ENCODE results near the gene LDLRAD4. TPM values are rescaled to one million over a fixed set of nuclear protein-coding genes. Genes with fewer than 3 reads are reported as not detected.

The LDLRAD4 gene
- total RNA-seq, 1 experiment from 2014 or later: not detected

- Histone ChIP-seq H3K9me2 (replicated peaks; ENCODE audit: low read length) (no peaks in the 10 kb centered on the region), H3K36me3 (ENCODE audit: low read depth, low read length) (no peaks in the 10 kb centered on the region), H3K9ac (ENCODE audit: low read length) (no peak overlapping the region), H3K79me2 (ENCODE audit: low read length) (no peaks in the 10 kb centered on the region), H3K4me3 (ENCODE audit: low read length) (no peak overlapping the region), H3K4me2 (ENCODE audit: low read length) (no peak overlapping the region), H2AFZ (ENCODE audit: low read length) (no peak overlapping the region), H4K20me1 (ENCODE audit: low read length) (no peaks in the 10 kb centered on the region), H3K4me1 (ENCODE audit: insufficient read depth, low read length) (peaks cover 7% of the 10 kb centered on the region; the same call in 1 of the 2 replicates), H3F3A (ENCODE audit: low read length, unreplicated experiment) (no peaks in the 10 kb centered on the region), H3K27me3 (ENCODE audit: low read length) (peaks cover 73% of the 10 kb centered on the region), H3K27ac (ENCODE audit: low read length) (no peak overlapping the region), H3K9me3 (ENCODE audit: low read length) (no peaks in the 10 kb centered on the region)
- ChIA-PET POLR2A (ENCODE audit: unreplicated experiment) (no interaction called here), CTCF (no interaction called here)
- TF ChIP-seq CTCF (conservative IDR thresholded peaks at IDR 0.05; ENCODE audit: low read depth, low read length) (no peak), EZH2 (IDR thresholded peaks at IDR 0.05; ENCODE audit: low read length, unreplicated experiment) (no peak), EZH2phosphoT487 (IDR thresholded peaks at IDR 0.05; ENCODE audit: borderline replicate concordance, low read length) (no peak)
- ATAC-seq: no peak
- DNase-seq: no peak
- BruUV-seq (replicated peaks): no TSS peak
- intact Hi-C loops (cut with micrococcal nuclease): no loop called here
Observed at GRCh38 chr18:13429016-13429415, 210.5 kb downstream of the LDLRAD4 start.

GRCh38 chr18:13429884-13430510 lies 211.4 kb downstream of the LDLRAD4 start:
- Histone ChIP-seq H3K9ac (ENCODE audit: low read length) (no peak overlapping the region), H3K79me2 (ENCODE audit: low read length) (no peaks in the 10 kb centered on the region), H3K27ac (ENCODE audit: low read length) (no peak overlapping the region), H3K4me2 (ENCODE audit: low read length) (no peak overlapping the region), H3K27me3 (ENCODE audit: low read length) (peaks cover 73% of the 10 kb centered on the region), H2AFZ (ENCODE audit: low read length) (no peak overlapping the region), H3F3A (ENCODE audit: low read length, unreplicated experiment) (no peaks in the 10 kb centered on the region), H3K4me3 (ENCODE audit: low read length) (no peak overlapping the region), H3K36me3 (ENCODE audit: low read depth, low read length) (no peaks in the 10 kb centered on the region), H3K4me1 (ENCODE audit: insufficient read depth, low read length) (peaks cover 7% of the 10 kb centered on the region; the same call in 1 of the 2 replicates), H3K9me3 (ENCODE audit: low read length) (no peaks in the 10 kb centered on the region), H3K9me2 (replicated peaks; ENCODE audit: low read length) (no peaks in the 10 kb centered on the region), H4K20me1 (ENCODE audit: low read length) (no peaks in the 10 kb centered on the region)
- intact Hi-C loops (cut with micrococcal nuclease): no loop called here
- DNase-seq (no peak), ATAC-seq (no peak)
- TF ChIP-seq EZH2phosphoT487 (IDR thresholded peaks at IDR 0.05; ENCODE audit: borderline replicate concordance, low read length) (no peak), EZH2 (IDR thresholded peaks at IDR 0.05; ENCODE audit: low read length, unreplicated experiment) (no peak), CTCF (conservative IDR thresholded peaks at IDR 0.05; ENCODE audit: low read depth, low read length) (no peak)
- ChIA-PET CTCF (no interaction called here), POLR2A (ENCODE audit: unreplicated experiment) (no interaction called here)
- BruUV-seq (replicated peaks): no TSS peak

GRCh38 chr18:13430663-13431062 lies 212.1 kb downstream of the LDLRAD4 start:
- Histone ChIP-seq H2AFZ (ENCODE audit: low read length) (no peak overlapping the region), H3K4me1 (ENCODE audit: insufficient read depth, low read length) (peaks cover 8% of the 10 kb centered on the region; the same call in 1 of the 2 replicates), H4K20me1 (ENCODE audit: low read length) (no peaks in the 10 kb centered on the region), H3F3A (ENCODE audit: low read length, unreplicated experiment) (no peaks in the 10 kb centered on the region), H3K4me3 (ENCODE audit: low read length) (no peak overlapping the region), H3K79me2 (ENCODE audit: low read length) (no peaks in the 10 kb centered on the region), H3K36me3 (ENCODE audit: low read depth, low read length) (no peaks in the 10 kb centered on the region), H3K9me2 (replicated peaks; ENCODE audit: low read length) (no peaks in the 10 kb centered on the region), H3K4me2 (ENCODE audit: low read length) (no peak overlapping the region), H3K27me3 (ENCODE audit: low read length) (peaks cover 69% of the 10 kb centered on the region), H3K27ac (ENCODE audit: low read length) (no peak overlapping the region), H3K9me3 (ENCODE audit: low read length) (no peaks in the 10 kb centered on the region), H3K9ac (ENCODE audit: low read length) (no peak overlapping the region)
- no TSS peak for BruUV-seq (replicated peaks)
- CTCF ChIA-PET: no interaction called here
- TF ChIP-seq CTCF (conservative IDR thresholded peaks at IDR 0.05; ENCODE audit: low read depth, low read length) (no peak), EZH2 (IDR thresholded peaks at IDR 0.05; ENCODE audit: low read length, unreplicated experiment) (no peak), EZH2phosphoT487 (IDR thresholded peaks at IDR 0.05; ENCODE audit: borderline replicate concordance, low read length) (no peak)
- POLR2A ChIA-PET (ENCODE audit: unreplicated experiment): no interaction called here
- intact Hi-C loops (cut with micrococcal nuclease): no loop called here
- ATAC-seq: no peak
- no peak for DNase-seq
